ENCODE measurements around the gene KAT2B. TPM values are rescaled to one million over a fixed set of nuclear protein-coding genes. Genes with fewer than 3 reads are reported as not detected.
A peak's percentile ranks its signal among the peaks of the same experiment; 100 is the strongest.

Gene KAT2B
- total RNA-seq, 1 experiment from 2014 or later, result 9.8 TPM

DNA sequence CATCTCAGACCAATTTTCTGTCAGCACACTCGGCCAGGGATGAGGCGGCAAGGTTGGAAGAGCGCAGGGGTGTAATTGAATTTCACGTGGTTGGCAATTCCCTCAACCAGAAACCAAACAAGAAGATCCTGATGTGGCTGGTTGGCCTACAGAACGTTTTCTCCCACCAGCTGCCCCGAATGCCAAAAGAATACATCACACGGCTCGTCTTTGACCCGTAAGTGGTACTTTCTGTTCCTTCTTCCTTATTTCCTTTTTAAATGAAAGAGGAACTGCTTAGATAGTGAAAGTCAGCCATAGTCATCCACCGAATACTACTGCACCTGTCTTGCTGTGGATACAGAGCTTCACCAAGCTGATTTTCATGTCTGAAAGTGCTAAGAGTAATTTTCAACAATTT is 85.7 kb downstream of the KAT2B start:
- H3K27ac Mint-ChIP-seq (ENCODE audit: unreplicated experiment), result no peak overlapping the region
- Histone ChIP-seq H3K36me3 (ENCODE audit: control insufficient read depth, insufficient read depth, low read length) (no peaks in the 10 kb centered on the region), H3K27me3 (replicated peaks; ENCODE audit: control insufficient read depth, insufficient read depth, low read length) (no peaks in the 10 kb centered on the region), H3K4me3 (ENCODE audit: low read depth, low read length) (no peak overlapping the region), H3K4me1 (no peaks in the 10 kb centered on the region), H3K9me3 (no peaks in the 10 kb centered on the region)
- intact Hi-C loops (cut with micrococcal nuclease; ENCODE audit: unreplicated experiment), result no loop called here
- no peaks in the 10 kb centered on the region for H3K9me3 Mint-ChIP-seq (ENCODE audit: unreplicated experiment)
- BruUV-seq (replicated peaks), result no TSS peak
- H3K27me3 Mint-ChIP-seq (ENCODE audit: insufficient read depth, unreplicated experiment), result no peaks in the 10 kb centered on the region
- ChIA-PET POLR2A (no interaction called here), CTCF (no interaction called here)
- no peak for DNase-seq
- no peak for TF ChIP-seq CTCF (IDR thresholded peaks at IDR 0.05; ENCODE audit: insufficient read depth in 1 of 2, low read depth in 1 of 2, low read length in 1 of 2, severe bottlenecking in 1 of 2, unreplicated experiment in 1 of 2)
- H3K4me3 Mint-ChIP-seq (ENCODE audit: unreplicated experiment), result no peak overlapping the region
- no peaks in the 10 kb centered on the region for H3K4me1 Mint-ChIP-seq (ENCODE audit: low read depth, unreplicated experiment)
- no peaks in the 10 kb centered on the region for H3K36me3 Mint-ChIP-seq (ENCODE audit: insufficient read depth, unreplicated experiment)

GRCh38 chr3:20128358-20128757 is 88.1 kb downstream of the KAT2B start:
- intact Hi-C loops (cut with micrococcal nuclease; ENCODE audit: unreplicated experiment), result no loop called here
- H3K27me3 ChIP-seq (replicated peaks; ENCODE audit: control insufficient read depth, insufficient read depth, low read length), result no peaks in the 10 kb centered on the region
- Mint-ChIP-seq H3K27me3 (ENCODE audit: insufficient read depth, unreplicated experiment) (no peaks in the 10 kb centered on the region), H3K4me3 (ENCODE audit: unreplicated experiment) (no peak overlapping the region), H3K4me1 (ENCODE audit: low read depth, unreplicated experiment) (no peaks in the 10 kb centered on the region), H3K36me3 (ENCODE audit: insufficient read depth, unreplicated experiment) (no peaks in the 10 kb centered on the region), H3K27ac (ENCODE audit: unreplicated experiment) (no peak overlapping the region), H3K9me3 (ENCODE audit: unreplicated experiment) (no peaks in the 10 kb centered on the region)
- no peaks in the 10 kb centered on the region for H3K9me3 ChIP-seq
- no peaks in the 10 kb centered on the region for H3K4me1 ChIP-seq
- TF ChIP-seq CTCF (IDR thresholded peaks at IDR 0.05; ENCODE audit: insufficient read depth in 1 of 2, low read depth in 1 of 2, low read length in 1 of 2, severe bottlenecking in 1 of 2, unreplicated experiment in 1 of 2), result no peak
- CTCF ChIA-PET, result no interaction called here
- no peaks in the 10 kb centered on the region for H3K36me3 ChIP-seq (ENCODE audit: control insufficient read depth, insufficient read depth, low read length)
- no TSS peak for BruUV-seq (replicated peaks)
- DNase-seq, result no peak
- POLR2A ChIA-PET, result no interaction called here
- no peak overlapping the region for H3K4me3 ChIP-seq (ENCODE audit: low read depth, low read length)

DNA sequence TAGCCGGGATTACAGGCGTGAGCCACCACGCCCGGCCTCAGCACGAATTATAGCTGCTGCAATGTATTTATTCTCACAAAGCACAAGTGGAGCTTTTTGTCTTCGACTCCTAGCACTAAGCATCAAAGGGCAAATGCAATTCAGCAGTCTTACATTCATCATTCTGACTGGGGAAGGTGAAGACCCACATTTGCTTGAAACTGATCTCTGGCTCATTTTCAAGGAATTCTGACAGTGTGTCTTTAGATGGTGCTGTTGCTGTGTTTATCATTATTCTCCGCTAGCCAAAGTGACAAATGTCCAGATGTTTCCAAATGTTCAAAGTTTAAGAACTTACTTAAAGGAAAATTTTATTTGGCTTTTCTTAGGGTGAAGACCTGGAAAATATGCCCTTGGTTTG is 89.9 kb downstream of the KAT2B start:
- Histone ChIP-seq H3K9me3 (no peaks in the 10 kb centered on the region), H3K36me3 (ENCODE audit: control insufficient read depth, insufficient read depth, low read length) (no peaks in the 10 kb centered on the region), H3K27me3 (replicated peaks; ENCODE audit: control insufficient read depth, insufficient read depth, low read length) (no peaks in the 10 kb centered on the region), H3K4me3 (ENCODE audit: low read depth, low read length) (no peak overlapping the region), H3K4me1 (no peaks in the 10 kb centered on the region)
- Mint-ChIP-seq H3K36me3 (ENCODE audit: insufficient read depth, unreplicated experiment) (no peaks in the 10 kb centered on the region), H3K27ac (ENCODE audit: unreplicated experiment) (no peak overlapping the region), H3K4me1 (ENCODE audit: low read depth, unreplicated experiment) (no peaks in the 10 kb centered on the region), H3K9me3 (ENCODE audit: unreplicated experiment) (no peaks in the 10 kb centered on the region), H3K27me3 (ENCODE audit: insufficient read depth, unreplicated experiment) (no peaks in the 10 kb centered on the region), H3K4me3 (ENCODE audit: unreplicated experiment) (no peak overlapping the region)
- ChIA-PET POLR2A (no interaction called here), CTCF (no interaction called here)
- no TSS peak for BruUV-seq (replicated peaks)
- peak in 1 of 2 experiments; percentile 3 for TF ChIP-seq CTCF (IDR thresholded peaks at IDR 0.05; ENCODE audit: insufficient read depth in 1 of 2, low read depth in 1 of 2, low read length in 1 of 2, severe bottlenecking in 1 of 2, unreplicated experiment in 1 of 2)
- no peak for DNase-seq
- intact Hi-C loops (cut with micrococcal nuclease; ENCODE audit: unreplicated experiment), result loop anchor here (1.0 kb wide), 1 partner anchor 210 kb away; no protein-coding TSS in a partner anchor

All from Caco-2 (cell line).